ENCODE measurements around the gene MRPL14.
"Not testable (repeated sequence)": the region's sequence is repeated elsewhere in the genome, so short reads cannot be mapped to it uniquely, and the experiment has no call there.

DNA sequence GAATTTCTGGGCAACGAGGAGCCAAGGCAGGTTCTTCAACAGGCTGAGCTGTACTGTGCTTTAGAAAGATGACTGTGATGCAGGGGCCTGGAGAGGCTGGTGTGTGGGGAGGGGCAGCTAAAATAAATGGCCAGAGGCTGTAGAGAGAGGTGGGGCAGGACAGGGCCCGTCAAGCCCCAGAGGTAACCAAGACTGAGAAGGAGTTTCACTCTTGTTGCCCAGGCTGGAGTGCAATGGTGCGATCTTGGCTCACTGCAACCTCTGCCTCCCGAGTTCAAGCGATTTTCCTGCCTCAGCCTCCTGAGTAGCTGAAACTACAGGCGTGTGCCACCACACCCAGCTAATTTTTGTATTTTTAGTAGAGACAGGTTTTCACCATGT, 32.0 kb downstream of the MRPL14 start:
- TF ChIP-seq, protein P1, sequence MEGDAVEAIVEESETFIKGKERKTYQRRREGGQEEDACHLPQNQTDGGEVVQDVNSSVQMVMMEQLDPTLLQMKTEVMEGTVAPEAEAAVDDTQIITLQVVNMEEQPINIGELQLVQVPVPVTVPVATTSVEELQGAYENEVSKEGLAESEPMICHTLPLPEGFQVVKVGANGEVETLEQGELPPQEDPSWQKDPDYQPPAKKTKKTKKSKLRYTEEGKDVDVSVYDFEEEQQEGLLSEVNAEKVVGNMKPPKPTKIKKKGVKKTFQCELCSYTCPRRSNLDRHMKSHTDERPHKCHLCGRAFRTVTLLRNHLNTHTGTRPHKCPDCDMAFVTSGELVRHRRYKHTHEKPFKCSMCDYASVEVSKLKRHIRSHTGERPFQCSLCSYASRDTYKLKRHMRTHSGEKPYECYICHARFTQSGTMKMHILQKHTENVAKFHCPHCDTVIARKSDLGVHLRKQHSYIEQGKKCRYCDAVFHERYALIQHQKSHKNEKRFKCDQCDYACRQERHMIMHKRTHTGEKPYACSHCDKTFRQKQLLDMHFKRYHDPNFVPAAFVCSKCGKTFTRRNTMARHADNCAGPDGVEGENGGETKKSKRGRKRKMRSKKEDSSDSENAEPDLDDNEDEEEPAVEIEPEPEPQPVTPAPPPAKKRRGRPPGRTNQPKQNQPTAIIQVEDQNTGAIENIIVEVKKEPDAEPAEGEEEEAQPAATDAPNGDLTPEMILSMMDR (IDR thresholded peaks at IDR 0.05; ENCODE audit: insufficient read depth, low read length) = not testable (repeated sequence)
- not testable (repeated sequence) for TF ChIP-seq SPI1 (IDR thresholded peaks at IDR 0.05; ENCODE audit: borderline replicate concordance, low read depth)
- TF ChIP-seq, protein P2, sequence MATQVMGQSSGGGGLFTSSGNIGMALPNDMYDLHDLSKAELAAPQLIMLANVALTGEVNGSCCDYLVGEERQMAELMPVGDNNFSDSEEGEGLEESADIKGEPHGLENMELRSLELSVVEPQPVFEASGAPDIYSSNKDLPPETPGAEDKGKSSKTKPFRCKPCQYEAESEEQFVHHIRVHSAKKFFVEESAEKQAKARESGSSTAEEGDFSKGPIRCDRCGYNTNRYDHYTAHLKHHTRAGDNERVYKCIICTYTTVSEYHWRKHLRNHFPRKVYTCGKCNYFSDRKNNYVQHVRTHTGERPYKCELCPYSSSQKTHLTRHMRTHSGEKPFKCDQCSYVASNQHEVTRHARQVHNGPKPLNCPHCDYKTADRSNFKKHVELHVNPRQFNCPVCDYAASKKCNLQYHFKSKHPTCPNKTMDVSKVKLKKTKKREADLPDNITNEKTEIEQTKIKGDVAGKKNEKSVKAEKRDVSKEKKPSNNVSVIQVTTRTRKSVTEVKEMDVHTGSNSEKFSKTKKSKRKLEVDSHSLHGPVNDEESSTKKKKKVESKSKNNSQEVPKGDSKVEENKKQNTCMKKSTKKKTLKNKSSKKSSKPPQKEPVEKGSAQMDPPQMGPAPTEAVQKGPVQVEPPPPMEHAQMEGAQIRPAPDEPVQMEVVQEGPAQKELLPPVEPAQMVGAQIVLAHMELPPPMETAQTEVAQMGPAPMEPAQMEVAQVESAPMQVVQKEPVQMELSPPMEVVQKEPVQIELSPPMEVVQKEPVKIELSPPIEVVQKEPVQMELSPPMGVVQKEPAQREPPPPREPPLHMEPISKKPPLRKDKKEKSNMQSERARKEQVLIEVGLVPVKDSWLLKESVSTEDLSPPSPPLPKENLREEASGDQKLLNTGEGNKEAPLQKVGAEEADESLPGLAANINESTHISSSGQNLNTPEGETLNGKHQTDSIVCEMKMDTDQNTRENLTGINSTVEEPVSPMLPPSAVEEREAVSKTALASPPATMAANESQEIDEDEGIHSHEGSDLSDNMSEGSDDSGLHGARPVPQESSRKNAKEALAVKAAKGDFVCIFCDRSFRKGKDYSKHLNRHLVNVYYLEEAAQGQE (IDR thresholded peaks at IDR 0.05; ENCODE audit: insufficient replicate concordance, low read depth) = not testable (repeated sequence)

Measured in HL-60 (cell line).